ENCODE data around the gene PYCR2.

DNA sequence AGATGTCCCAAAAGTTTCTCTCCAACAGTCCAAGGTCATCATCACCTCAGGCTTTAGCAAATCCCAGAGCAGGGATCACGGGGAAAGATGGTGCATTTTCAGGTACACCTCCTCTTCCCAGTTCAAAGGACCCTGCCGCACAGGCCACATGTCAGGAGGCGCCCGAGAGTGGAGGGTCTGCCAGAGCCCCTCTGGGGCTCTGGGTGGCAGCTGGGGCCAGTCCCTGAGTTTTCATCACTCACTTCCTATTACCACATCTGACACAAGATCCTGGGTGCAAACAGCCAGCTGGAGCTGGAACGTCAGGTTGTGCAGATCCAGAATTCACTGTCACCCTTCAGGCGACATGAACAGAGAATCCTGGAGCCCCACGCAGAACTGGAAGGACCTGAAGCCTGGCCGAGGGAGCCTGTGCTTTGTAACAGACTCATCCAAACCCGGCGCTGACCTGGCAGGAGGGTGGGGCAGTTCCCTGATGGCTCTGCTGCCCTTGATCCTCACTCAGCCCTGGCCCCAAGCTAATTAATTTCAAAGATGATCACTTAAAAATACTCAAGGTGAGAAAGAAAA, 50.7 kb downstream of the PYCR2 start:
- TF ChIP-seq, protein P1, sequence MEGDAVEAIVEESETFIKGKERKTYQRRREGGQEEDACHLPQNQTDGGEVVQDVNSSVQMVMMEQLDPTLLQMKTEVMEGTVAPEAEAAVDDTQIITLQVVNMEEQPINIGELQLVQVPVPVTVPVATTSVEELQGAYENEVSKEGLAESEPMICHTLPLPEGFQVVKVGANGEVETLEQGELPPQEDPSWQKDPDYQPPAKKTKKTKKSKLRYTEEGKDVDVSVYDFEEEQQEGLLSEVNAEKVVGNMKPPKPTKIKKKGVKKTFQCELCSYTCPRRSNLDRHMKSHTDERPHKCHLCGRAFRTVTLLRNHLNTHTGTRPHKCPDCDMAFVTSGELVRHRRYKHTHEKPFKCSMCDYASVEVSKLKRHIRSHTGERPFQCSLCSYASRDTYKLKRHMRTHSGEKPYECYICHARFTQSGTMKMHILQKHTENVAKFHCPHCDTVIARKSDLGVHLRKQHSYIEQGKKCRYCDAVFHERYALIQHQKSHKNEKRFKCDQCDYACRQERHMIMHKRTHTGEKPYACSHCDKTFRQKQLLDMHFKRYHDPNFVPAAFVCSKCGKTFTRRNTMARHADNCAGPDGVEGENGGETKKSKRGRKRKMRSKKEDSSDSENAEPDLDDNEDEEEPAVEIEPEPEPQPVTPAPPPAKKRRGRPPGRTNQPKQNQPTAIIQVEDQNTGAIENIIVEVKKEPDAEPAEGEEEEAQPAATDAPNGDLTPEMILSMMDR (IDR thresholded peaks at IDR 0.05), result no peak
- no peak for TF ChIP-seq POLR2A (IDR thresholded peaks at IDR 0.05)

Measured in heart left ventricle (tissue), 13 donors.